HG03097 (cell line): ENCODE measurements around the gene AUTS2.

Experiments
- ATAC-seq: cut with Tn5 transposase; IDR thresholded peaks from one replicate; pipeline ENCODE4 v1.9.1; 2021; ENCODE audit not compliant: unreplicated experiment, low FRiP score

AUTS2 gene

GRCh38 chr7:70701991-70702390 lies 1103.7 kb downstream of the AUTS2 start:
- no peak for ATAC-seq

- no peak for ATAC-seq
These were observed 1105.5 kb downstream of the AUTS2 start for GRCh38 chr7:70703785-70704184.

- no peak for ATAC-seq
These were observed 1106.6 kb downstream of the AUTS2 start for GRCh38 chr7:70704831-70705346.

GRCh38 chr7:70706204-70706603 lies 1107.9 kb downstream of the AUTS2 start:
- ATAC-seq: no peak

- no peak for ATAC-seq
These were observed 1108.4 kb downstream of the AUTS2 start for GRCh38 chr7:70706698-70707097.

- ATAC-seq: no peak
These were observed 1109.6 kb downstream of the AUTS2 start for GRCh38 chr7:70707823-70708243.

GRCh38 chr7:70710011-70710480 lies 1111.8 kb downstream of the AUTS2 start:
- ATAC-seq: no peak

- ATAC-seq: no peak
These were observed 1112.4 kb downstream of the AUTS2 start for GRCh38 chr7:70710651-70711050.

GRCh38 chr7:70711452-70711851 lies 1113.2 kb downstream of the AUTS2 start:
- ATAC-seq: no peak

- ATAC-seq: no peak
These were observed 1114.7 kb downstream of the AUTS2 start for GRCh38 chr7:70712942-70713341.

GRCh38 chr7:70714506-70715038 lies 1116.3 kb downstream of the AUTS2 start:
- no peak for ATAC-seq

- ATAC-seq: no peak
These were observed 1119.5 kb downstream of the AUTS2 start for GRCh38 chr7:70717553-70718329.

- ATAC-seq: no peak
These were observed 1120.8 kb downstream of the AUTS2 start for GRCh38 chr7:70719125-70719524.

- ATAC-seq: no peak
These were observed 1122.1 kb downstream of the AUTS2 start for GRCh38 chr7:70720191-70720873.

GRCh38 chr7:70721500-70721899 lies 1123.2 kb downstream of the AUTS2 start:
- ATAC-seq: no peak

- ATAC-seq: no peak
These were observed 1125.1 kb downstream of the AUTS2 start for GRCh38 chr7:70723339-70723738.

- ATAC-seq: no peak
These were observed 1127.2 kb downstream of the AUTS2 start for GRCh38 chr7:70725448-70725847.

GRCh38 chr7:70726294-70726693 lies 1128.0 kb downstream of the AUTS2 start:
- no peak for ATAC-seq

- no peak for ATAC-seq
These were observed 1128.7 kb downstream of the AUTS2 start for GRCh38 chr7:70726951-70727378.

GRCh38 chr7:70727861-70728260 lies 1129.6 kb downstream of the AUTS2 start:
- no peak for ATAC-seq

- ATAC-seq: no peak
These were observed 1130.7 kb downstream of the AUTS2 start for GRCh38 chr7:70728872-70729552.
